Body of pancreas (tissue), 4 donors: ENCODE measurements around the gene ATP11C.

Source experiments
- POLR2A ChIP-seq, 3 donors: fragments of 450-650 bp; IDR thresholded peaks; one replicate each; pipeline ENCODE4 v1.6.1; 2016; ENCODE audit warnings: antibody characterized with exemption in 3 of 3, mild to moderate bottlenecking in 2 of 3
- TF ChIP-seq, protein P1 (sequence below), 7 experiments: fragments of 450-650 bp in 4 of 7; fragments of 200-600 bp in 3 of 7; sonication (generic) in 3 of 7; IDR thresholded peaks; one replicate each; pipeline ENCODE4 v1.5.1; 2016 to 2019; ENCODE audit warnings: antibody characterized with exemption in 7 of 7

DNA sequence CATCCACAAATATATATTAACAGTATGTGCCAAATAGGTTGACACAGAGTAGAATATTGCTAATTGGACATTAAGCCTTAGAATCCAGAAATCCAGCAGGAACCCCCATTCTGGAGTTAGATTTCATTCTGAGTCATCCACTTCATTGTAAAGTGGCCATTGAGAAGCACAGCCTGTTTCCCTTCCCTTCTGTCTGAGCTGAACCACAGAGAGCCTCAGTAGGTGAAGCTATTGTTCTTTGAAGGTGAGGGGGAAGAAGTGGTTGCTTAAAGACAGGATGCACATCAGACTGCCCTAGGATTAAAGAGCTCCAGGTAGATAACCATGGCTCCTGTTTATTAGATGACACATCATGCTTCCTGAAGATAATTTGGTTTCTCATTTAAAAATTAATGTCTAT lies 194.3 kb downstream of the ATP11C start:
- TF ChIP-seq POLR2A (IDR thresholded peaks at IDR 0.05), result no peak
- TF ChIP-seq, protein P1, sequence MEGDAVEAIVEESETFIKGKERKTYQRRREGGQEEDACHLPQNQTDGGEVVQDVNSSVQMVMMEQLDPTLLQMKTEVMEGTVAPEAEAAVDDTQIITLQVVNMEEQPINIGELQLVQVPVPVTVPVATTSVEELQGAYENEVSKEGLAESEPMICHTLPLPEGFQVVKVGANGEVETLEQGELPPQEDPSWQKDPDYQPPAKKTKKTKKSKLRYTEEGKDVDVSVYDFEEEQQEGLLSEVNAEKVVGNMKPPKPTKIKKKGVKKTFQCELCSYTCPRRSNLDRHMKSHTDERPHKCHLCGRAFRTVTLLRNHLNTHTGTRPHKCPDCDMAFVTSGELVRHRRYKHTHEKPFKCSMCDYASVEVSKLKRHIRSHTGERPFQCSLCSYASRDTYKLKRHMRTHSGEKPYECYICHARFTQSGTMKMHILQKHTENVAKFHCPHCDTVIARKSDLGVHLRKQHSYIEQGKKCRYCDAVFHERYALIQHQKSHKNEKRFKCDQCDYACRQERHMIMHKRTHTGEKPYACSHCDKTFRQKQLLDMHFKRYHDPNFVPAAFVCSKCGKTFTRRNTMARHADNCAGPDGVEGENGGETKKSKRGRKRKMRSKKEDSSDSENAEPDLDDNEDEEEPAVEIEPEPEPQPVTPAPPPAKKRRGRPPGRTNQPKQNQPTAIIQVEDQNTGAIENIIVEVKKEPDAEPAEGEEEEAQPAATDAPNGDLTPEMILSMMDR (IDR thresholded peaks at IDR 0.05), result no peak
